Measurements from ENCODE around the gene BANK1.
A peak's percentile ranks its signal among the peaks of the same experiment; 100 is the strongest.

The BANK1 gene
- total RNA-seq: 0 to 0.30 (median 0.10) reads per million in 4 donors

- peak in 3 of 5 donors; percentile 1 to 69 (median 1) for DNase-seq
Observed at GRCh38 chr4:101790521-101791181, at the start of gene BANK1. Gene BANK1 (plus strand): TSS chr4:101790730. CDS start chr4:101790881, 151 bp downstream.

- no peak for DNase-seq
Observed at GRCh38 chr4:101753721-101754120, 36.8 kb upstream of the BANK1 start.

- DNase-seq: no peak
Observed at GRCh38 chr4:101756181-101756580, 34.3 kb upstream of the BANK1 start.

GRCh38 chr4:101761405-101761804 lies 29.1 kb upstream of the BANK1 start:
- no peak for DNase-seq

- DNase-seq: no peak
Observed at GRCh38 chr4:101762025-101762424, 28.5 kb upstream of the BANK1 start.

GRCh38 chr4:101762534-101762933 lies 28.0 kb upstream of the BANK1 start:
- DNase-seq: no peak

- no peak for DNase-seq
Observed at GRCh38 chr4:101763576-101763975, 27.0 kb upstream of the BANK1 start.

- DNase-seq: no peak
Observed at GRCh38 chr4:101774807-101775206, 15.7 kb upstream of the BANK1 start.

- DNase-seq: no peak
Observed at GRCh38 chr4:101777431-101777830, 13.1 kb upstream of the BANK1 start.

- no peak for DNase-seq
Observed at GRCh38 chr4:101780284-101780683, 10.2 kb upstream of the BANK1 start.

GRCh38 chr4:101782546-101782945 lies 8.0 kb upstream of the BANK1 start:
- DNase-seq: no peak

GRCh38 chr4:101784957-101785356 lies 5.6 kb upstream of the BANK1 start:
- no peak for DNase-seq

- DNase-seq: peak in 1 of 5 donors; percentile 36
Observed at GRCh38 chr4:101785486-101785885, 5.0 kb upstream of the BANK1 start.

- DNase-seq: no peak
Observed at GRCh38 chr4:101787701-101788316, 2.7 kb upstream of the BANK1 start.

- no peak for DNase-seq
Observed at GRCh38 chr4:101791182-101791558, 640 bp downstream of the BANK1 start.

GRCh38 chr4:101792056-101792590 lies 1.6 kb downstream of the BANK1 start:
- DNase-seq: no peak

GRCh38 chr4:101793397-101793796 lies 2.9 kb downstream of the BANK1 start:
- DNase-seq: no peak

- DNase-seq: no peak
Observed at GRCh38 chr4:101794806-101795205, 4.3 kb downstream of the BANK1 start.

- DNase-seq: no peak
Observed at GRCh38 chr4:101795704-101796103, 5.2 kb downstream of the BANK1 start.

GRCh38 chr4:101801958-101802357 lies 11.4 kb downstream of the BANK1 start:
- DNase-seq: no peak

- no peak for DNase-seq
Observed at GRCh38 chr4:101806914-101807313, 16.4 kb downstream of the BANK1 start.

- no peak for DNase-seq
Observed at GRCh38 chr4:101807351-101807750, 16.8 kb downstream of the BANK1 start.

GRCh38 chr4:101813604-101814003 lies 23.1 kb downstream of the BANK1 start:
- no peak for DNase-seq

- DNase-seq: no peak
Observed at GRCh38 chr4:101818362-101818761, 27.8 kb downstream of the BANK1 start.

Data from T-helper 1 cell (primary cell).